Measurements from ENCODE around the gene PRAMEF12. TPM values are rescaled to one million over a fixed set of nuclear protein-coding genes. Genes with fewer than 3 reads are reported as not detected.

The PRAMEF12 gene
- polyA plus RNA-seq, 1 donor from 2014 or later, result not detected

DNA sequence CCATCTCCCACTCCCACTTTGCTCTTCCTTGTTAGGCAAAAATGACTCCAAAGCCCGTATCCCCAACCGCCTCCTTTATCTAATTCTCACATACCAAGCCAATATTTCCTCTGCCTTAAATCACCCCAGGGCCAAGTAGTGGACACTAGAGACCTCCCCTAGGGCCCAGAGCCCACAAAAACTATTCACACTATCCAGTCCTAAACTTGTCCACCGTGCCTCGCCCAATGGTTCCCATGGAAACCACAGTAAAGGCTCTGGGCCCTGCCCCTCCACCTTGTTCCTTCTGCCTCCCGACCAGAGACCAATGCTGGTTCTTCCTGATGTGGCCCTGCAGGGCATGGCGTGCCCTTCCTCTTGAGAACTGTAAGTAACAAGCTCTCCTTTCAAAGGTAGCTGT is 15.7 kb upstream of the PRAMEF12 start:
- no peak overlapping the region for H2AFZ ChIP-seq (ENCODE audit: low read depth, low read length)
- H3K4me3 ChIP-seq (ENCODE audit: low read length), result no peak overlapping the region
- H3K27ac ChIP-seq (ENCODE audit: low read length), result no peak overlapping the region
- H3K79me2 ChIP-seq (replicated peaks; ENCODE audit: insufficient read depth, low read length), result no peaks in the 10 kb centered on the region
- H3K27me3 ChIP-seq (ENCODE audit: insufficient read depth, low read depth, low read length), result no peaks in the 10 kb centered on the region
- no peaks in the 10 kb centered on the region for H3F3A ChIP-seq (ENCODE audit: insufficient read depth, low read length, poor library complexity, severe bottlenecking)
- H4K20me1 ChIP-seq (ENCODE audit: insufficient read depth), result no peaks in the 10 kb centered on the region
- H3K9me2 ChIP-seq (ENCODE audit: insufficient read depth, low read length), result no peaks in the 10 kb centered on the region
- no peaks in the 10 kb centered on the region for H3K9me3 ChIP-seq (ENCODE audit: low read length)
- no peak overlapping the region for H3K4me2 ChIP-seq (ENCODE audit: low read length)
- H3K36me3 ChIP-seq (ENCODE audit: insufficient read depth, low read length), result no peaks in the 10 kb centered on the region
- no peak overlapping the region for H3K9ac ChIP-seq (ENCODE audit: low read length)
- TF ChIP-seq EZH2 (IDR thresholded peaks at IDR 0.05; ENCODE audit: borderline replicate concordance, insufficient read depth, low read length, poor library complexity, severe bottlenecking) (no peak), MXI1 (conservative IDR thresholded peaks at IDR 0.05; ENCODE audit: poor library complexity, severe bottlenecking) (no peak), TAF1 (IDR thresholded peaks at IDR 0.05; ENCODE audit: low read depth) (no peak), SMC3 (conservative IDR thresholded peaks at IDR 0.05; ENCODE audit: poor library complexity) (no peak), POLR2AphosphoS5 (IDR thresholded peaks at IDR 0.05) (no peak), RAD21 (conservative IDR thresholded peaks at IDR 0.05) (no peak), EP300 (conservative IDR thresholded peaks at IDR 0.05; ENCODE audit: poor library complexity, severe bottlenecking) (no peak)
- TF ChIP-seq, protein P1, sequence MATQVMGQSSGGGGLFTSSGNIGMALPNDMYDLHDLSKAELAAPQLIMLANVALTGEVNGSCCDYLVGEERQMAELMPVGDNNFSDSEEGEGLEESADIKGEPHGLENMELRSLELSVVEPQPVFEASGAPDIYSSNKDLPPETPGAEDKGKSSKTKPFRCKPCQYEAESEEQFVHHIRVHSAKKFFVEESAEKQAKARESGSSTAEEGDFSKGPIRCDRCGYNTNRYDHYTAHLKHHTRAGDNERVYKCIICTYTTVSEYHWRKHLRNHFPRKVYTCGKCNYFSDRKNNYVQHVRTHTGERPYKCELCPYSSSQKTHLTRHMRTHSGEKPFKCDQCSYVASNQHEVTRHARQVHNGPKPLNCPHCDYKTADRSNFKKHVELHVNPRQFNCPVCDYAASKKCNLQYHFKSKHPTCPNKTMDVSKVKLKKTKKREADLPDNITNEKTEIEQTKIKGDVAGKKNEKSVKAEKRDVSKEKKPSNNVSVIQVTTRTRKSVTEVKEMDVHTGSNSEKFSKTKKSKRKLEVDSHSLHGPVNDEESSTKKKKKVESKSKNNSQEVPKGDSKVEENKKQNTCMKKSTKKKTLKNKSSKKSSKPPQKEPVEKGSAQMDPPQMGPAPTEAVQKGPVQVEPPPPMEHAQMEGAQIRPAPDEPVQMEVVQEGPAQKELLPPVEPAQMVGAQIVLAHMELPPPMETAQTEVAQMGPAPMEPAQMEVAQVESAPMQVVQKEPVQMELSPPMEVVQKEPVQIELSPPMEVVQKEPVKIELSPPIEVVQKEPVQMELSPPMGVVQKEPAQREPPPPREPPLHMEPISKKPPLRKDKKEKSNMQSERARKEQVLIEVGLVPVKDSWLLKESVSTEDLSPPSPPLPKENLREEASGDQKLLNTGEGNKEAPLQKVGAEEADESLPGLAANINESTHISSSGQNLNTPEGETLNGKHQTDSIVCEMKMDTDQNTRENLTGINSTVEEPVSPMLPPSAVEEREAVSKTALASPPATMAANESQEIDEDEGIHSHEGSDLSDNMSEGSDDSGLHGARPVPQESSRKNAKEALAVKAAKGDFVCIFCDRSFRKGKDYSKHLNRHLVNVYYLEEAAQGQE (IDR thresholded peaks at IDR 0.05; ENCODE audit: borderline replicate concordance), result no peak
- TF ChIP-seq, protein P2, sequence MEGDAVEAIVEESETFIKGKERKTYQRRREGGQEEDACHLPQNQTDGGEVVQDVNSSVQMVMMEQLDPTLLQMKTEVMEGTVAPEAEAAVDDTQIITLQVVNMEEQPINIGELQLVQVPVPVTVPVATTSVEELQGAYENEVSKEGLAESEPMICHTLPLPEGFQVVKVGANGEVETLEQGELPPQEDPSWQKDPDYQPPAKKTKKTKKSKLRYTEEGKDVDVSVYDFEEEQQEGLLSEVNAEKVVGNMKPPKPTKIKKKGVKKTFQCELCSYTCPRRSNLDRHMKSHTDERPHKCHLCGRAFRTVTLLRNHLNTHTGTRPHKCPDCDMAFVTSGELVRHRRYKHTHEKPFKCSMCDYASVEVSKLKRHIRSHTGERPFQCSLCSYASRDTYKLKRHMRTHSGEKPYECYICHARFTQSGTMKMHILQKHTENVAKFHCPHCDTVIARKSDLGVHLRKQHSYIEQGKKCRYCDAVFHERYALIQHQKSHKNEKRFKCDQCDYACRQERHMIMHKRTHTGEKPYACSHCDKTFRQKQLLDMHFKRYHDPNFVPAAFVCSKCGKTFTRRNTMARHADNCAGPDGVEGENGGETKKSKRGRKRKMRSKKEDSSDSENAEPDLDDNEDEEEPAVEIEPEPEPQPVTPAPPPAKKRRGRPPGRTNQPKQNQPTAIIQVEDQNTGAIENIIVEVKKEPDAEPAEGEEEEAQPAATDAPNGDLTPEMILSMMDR (IDR thresholded peaks at IDR 0.05; ENCODE audit: poor library complexity, severe bottlenecking), result no peak

DNA sequence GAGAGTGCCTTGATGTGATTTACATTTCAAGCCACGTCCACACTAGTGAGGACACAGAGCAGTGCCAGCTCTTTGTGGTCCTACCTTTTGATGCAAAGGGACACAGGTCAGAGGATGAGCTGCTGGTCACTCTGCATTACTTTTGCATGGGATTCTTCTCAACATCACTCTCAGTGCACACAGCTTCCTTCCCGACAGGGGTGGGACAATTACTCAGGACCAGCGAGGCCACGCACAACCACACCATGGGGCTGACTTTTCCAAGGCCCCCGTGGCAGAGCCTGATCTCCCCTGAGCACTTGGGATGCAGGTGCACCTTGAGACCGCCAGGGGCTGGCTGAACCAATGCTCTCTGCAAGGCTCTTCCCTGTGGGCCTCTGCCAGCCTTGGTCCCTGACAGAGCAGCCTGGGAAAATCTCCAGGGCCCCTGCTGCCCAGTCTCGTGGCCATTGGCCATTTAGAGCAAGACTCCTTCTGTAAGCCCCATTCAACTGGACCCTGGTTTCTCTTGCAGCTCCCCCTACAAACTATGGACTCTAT is 13.2 kb upstream of the PRAMEF12 start:
- no peak overlapping the region for H2AFZ ChIP-seq (ENCODE audit: low read depth, low read length)
- no peak overlapping the region for H3K27ac ChIP-seq (ENCODE audit: low read length)
- no peaks in the 10 kb centered on the region for H3K9me2 ChIP-seq (ENCODE audit: insufficient read depth, low read length)
- H3K9me3 ChIP-seq (ENCODE audit: low read length), result no peaks in the 10 kb centered on the region
- H3K4me3 ChIP-seq (ENCODE audit: low read length), result no peak overlapping the region
- H3K4me2 ChIP-seq (ENCODE audit: low read length), result no peak overlapping the region
- no peaks in the 10 kb centered on the region for H3K27me3 ChIP-seq (ENCODE audit: insufficient read depth, low read depth, low read length)
- no peaks in the 10 kb centered on the region for H3K36me3 ChIP-seq (ENCODE audit: insufficient read depth, low read length)
- no peak overlapping the region for H3K9ac ChIP-seq (ENCODE audit: low read length)
- H4K20me1 ChIP-seq (ENCODE audit: insufficient read depth), result no peaks in the 10 kb centered on the region
- no peaks in the 10 kb centered on the region for H3K79me2 ChIP-seq (replicated peaks; ENCODE audit: insufficient read depth, low read length)
- TF ChIP-seq POLR2AphosphoS5 (IDR thresholded peaks at IDR 0.05) (no peak), RAD21 (conservative IDR thresholded peaks at IDR 0.05) (no peak), EZH2 (IDR thresholded peaks at IDR 0.05; ENCODE audit: borderline replicate concordance, insufficient read depth, low read length, poor library complexity, severe bottlenecking) (no peak)
- TF ChIP-seq, protein P2 (IDR thresholded peaks at IDR 0.05; ENCODE audit: poor library complexity, severe bottlenecking), result no peak
- H3F3A ChIP-seq (ENCODE audit: insufficient read depth, low read length, poor library complexity, severe bottlenecking), result no peaks in the 10 kb centered on the region

All from neural cell (in vitro differentiated cells).